ENCODE results near the gene DLK1. TPM values are rescaled to one million over a fixed set of nuclear protein-coding genes. Genes with fewer than 3 reads are reported as not detected.

The DLK1 gene
- total RNA-seq, 1 experiment from 2014 or later, result 3.3 TPM

DNA sequence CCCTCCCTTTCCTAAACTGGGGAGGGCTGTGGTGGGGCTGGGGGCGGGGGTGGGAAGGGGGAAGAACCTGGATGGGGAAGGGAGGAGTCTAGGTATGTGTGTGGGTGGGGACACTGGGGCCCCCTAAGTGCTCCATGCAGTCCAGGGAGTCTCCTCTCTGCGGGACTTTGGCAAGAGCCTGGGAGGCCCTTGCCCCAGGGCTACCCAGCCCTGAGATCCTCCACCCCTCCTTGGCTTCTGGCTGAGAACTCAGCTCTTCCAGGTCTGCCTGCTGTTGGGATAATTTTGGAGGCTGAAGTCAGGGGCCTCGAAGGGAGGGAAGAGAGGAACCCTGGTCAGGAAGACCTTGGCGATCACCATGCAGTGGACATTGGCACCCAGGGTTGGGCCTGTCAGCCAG, 2.2 kb upstream of the DLK1 start:
- no peak overlapping the region for H3K4me3 Mint-ChIP-seq
- DNase-seq (ENCODE audit: low spot score) (no peak), ATAC-seq (no peak)
- H3K27me3 Mint-ChIP-seq (ENCODE audit: low read depth), result peaks cover 74% of the 10 kb centered on the region
- ChIA-PET POLR2A (no interaction called here), CTCF (interaction anchor here (1.5 to 5.4 kb wide), 2 partner anchors 15 to 79 kb away, joined by 3 to 39 read pairs; no protein-coding TSS in a partner anchor)
- H3K4me1 Mint-ChIP-seq, result peaks cover 19% of the 10 kb centered on the region
- H3K27ac Mint-ChIP-seq, result no peak overlapping the region
- TF ChIP-seq, protein P1, sequence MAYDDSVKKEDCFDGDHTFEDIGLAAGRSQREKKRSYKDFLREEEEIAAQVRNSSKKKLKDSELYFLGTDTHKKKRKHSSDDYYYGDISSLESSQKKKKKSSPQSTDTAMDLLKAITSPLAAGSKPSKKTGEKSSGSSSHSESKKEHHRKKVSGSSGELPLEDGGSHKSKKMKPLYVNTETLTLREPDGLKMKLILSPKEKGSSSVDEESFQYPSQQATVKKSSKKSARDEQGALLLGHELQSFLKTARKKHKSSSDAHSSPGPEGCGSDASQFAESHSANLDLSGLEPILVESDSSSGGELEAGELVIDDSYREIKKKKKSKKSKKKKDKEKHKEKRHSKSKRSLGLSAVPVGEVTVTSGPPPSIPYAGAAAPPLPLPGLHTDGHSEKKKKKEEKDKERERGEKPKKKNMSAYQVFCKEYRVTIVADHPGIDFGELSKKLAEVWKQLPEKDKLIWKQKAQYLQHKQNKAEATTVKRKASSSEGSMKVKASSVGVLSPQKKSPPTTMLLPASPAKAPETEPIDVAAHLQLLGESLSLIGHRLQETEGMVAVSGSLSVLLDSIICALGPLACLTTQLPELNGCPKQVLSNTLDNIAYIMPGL (CRISPR knock-in tag; IDR thresholded peaks at IDR 0.05), result no peak
- TF ChIP-seq ZNF423 (CRISPR knock-in tag; IDR thresholded peaks at IDR 0.05) (no peak), CREM (CRISPR knock-in tag; IDR thresholded peaks at IDR 0.05) (no peak), NR2C2 (CRISPR knock-in tag; IDR thresholded peaks at IDR 0.05) (no peak), RORB (CRISPR knock-in tag; IDR thresholded peaks at IDR 0.05) (no peak), NR1H2 (CRISPR knock-in tag; IDR thresholded peaks at IDR 0.05) (no peak), ZNF121 (CRISPR knock-in tag; IDR thresholded peaks at IDR 0.05) (no peak), ZNF416 (CRISPR knock-in tag; IDR thresholded peaks at IDR 0.05) (no peak), EMX1 (CRISPR knock-in tag; IDR thresholded peaks at IDR 0.05) (no peak), ZNF232 (CRISPR knock-in tag; IDR thresholded peaks at IDR 0.05) (no peak), GABPB1 (CRISPR knock-in tag; IDR thresholded peaks at IDR 0.05) (no peak), ZBTB21 (CRISPR knock-in tag; IDR thresholded peaks at IDR 0.05; ENCODE audit: borderline replicate concordance) (no peak)
- TF ChIP-seq, protein P2, sequence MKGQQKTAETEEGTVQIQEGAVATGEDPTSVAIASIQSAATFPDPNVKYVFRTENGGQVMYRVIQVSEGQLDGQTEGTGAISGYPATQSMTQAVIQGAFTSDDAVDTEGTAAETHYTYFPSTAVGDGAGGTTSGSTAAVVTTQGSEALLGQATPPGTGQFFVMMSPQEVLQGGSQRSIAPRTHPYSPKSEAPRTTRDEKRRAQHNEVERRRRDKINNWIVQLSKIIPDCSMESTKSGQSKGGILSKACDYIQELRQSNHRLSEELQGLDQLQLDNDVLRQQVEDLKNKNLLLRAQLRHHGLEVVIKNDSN (CRISPR knock-in tag; IDR thresholded peaks at IDR 0.05), result no peak
- TF ChIP-seq, protein P3, sequence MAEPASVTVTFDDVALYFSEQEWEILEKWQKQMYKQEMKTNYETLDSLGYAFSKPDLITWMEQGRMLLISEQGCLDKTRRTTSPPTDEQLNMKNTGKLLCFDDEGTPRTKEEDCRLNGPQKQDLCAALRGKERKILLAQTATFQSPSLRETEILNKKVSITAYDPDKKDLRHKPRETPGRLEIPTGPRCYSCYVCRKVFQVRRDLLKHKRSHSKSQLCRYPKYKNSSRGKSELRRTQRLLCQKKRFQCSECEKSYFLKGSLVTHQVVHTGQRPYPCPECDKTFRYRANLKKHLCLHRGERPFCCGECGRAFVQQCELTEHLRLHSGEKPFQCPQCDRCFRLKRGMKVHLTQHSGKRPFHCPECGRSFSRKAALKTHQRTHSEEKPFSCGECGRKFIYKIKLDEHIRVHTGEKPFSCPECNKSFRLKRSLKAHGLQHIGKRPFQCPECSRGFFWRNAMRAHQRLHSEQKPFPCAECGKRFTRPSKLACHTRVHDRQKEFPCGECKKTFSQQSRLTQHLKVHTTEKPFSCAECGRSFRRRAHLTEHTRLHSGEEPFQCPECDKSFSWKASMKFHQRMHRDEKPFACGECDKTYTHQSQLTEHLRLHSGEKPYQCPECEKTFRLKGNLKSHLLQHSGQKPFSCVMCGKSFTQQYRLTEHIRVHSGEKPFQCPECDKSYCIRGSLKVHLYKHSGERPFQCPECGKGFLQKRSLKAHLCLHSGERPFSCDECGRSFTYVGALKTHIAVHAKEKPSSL (CRISPR knock-in tag; conservative IDR thresholded peaks at IDR 0.05), result no peak
- TF ChIP-seq, protein P4, sequence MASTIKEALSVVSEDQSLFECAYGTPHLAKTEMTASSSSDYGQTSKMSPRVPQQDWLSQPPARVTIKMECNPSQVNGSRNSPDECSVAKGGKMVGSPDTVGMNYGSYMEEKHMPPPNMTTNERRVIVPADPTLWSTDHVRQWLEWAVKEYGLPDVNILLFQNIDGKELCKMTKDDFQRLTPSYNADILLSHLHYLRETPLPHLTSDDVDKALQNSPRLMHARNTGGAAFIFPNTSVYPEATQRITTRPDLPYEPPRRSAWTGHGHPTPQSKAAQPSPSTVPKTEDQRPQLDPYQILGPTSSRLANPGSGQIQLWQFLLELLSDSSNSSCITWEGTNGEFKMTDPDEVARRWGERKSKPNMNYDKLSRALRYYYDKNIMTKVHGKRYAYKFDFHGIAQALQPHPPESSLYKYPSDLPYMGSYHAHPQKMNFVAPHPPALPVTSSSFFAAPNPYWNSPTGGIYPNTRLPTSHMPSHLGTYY (CRISPR knock-in tag; IDR thresholded peaks at IDR 0.05), result no peak
- TF ChIP-seq, protein P5, sequence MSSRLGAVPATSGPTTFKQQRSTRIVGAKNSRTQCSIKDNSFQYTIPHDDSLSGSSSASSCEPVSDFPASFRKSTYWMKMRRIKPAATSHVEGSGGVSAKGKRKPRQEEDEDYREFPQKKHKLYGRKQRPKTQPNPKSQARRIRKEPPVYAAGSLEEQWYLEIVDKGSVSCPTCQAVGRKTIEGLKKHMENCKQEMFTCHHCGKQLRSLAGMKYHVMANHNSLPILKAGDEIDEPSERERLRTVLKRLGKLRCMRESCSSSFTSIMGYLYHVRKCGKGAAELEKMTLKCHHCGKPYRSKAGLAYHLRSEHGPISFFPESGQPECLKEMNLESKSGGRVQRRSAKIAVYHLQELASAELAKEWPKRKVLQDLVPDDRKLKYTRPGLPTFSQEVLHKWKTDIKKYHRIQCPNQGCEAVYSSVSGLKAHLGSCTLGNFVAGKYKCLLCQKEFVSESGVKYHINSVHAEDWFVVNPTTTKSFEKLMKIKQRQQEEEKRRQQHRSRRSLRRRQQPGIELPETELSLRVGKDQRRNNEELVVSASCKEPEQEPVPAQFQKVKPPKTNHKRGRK (CRISPR knock-in tag; IDR thresholded peaks at IDR 0.05; ENCODE audit: borderline replicate concordance), result no peak
- TF ChIP-seq, protein P6, sequence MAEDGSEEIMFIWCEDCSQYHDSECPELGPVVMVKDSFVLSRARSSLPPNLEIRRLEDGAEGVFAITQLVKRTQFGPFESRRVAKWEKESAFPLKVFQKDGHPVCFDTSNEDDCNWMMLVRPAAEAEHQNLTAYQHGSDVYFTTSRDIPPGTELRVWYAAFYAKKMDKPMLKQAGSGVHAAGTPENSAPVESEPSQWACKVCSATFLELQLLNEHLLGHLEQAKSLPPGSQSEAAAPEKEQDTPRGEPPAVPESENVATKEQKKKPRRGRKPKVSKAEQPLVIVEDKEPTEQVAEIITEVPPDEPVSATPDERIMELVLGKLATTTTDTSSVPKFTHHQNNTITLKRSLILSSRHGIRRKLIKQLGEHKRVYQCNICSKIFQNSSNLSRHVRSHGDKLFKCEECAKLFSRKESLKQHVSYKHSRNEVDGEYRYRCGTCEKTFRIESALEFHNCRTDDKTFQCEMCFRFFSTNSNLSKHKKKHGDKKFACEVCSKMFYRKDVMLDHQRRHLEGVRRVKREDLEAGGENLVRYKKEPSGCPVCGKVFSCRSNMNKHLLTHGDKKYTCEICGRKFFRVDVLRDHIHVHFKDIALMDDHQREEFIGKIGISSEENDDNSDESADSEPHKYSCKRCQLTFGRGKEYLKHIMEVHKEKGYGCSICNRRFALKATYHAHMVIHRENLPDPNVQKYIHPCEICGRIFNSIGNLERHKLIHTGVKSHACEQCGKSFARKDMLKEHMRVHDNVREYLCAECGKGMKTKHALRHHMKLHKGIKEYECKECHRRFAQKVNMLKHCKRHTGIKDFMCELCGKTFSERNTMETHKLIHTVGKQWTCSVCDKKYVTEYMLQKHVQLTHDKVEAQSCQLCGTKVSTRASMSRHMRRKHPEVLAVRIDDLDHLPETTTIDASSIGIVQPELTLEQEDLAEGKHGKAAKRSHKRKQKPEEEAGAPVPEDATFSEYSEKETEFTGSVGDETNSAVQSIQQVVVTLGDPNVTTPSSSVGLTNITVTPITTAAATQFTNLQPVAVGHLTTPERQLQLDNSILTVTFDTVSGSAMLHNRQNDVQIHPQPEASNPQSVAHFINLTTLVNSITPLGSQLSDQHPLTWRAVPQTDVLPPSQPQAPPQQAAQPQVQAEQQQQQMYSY (CRISPR knock-in tag; IDR thresholded peaks at IDR 0.05), result no peak
- TF ChIP-seq, protein P7, sequence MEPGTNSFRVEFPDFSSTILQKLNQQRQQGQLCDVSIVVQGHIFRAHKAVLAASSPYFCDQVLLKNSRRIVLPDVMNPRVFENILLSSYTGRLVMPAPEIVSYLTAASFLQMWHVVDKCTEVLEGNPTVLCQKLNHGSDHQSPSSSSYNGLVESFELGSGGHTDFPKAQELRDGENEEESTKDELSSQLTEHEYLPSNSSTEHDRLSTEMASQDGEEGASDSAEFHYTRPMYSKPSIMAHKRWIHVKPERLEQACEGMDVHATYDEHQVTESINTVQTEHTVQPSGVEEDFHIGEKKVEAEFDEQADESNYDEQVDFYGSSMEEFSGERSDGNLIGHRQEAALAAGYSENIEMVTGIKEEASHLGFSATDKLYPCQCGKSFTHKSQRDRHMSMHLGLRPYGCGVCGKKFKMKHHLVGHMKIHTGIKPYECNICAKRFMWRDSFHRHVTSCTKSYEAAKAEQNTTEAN (CRISPR knock-in tag; IDR thresholded peaks at IDR 0.05), result no peak
- no peaks in the 10 kb centered on the region for H3K36me3 Mint-ChIP-seq
- H3K9me3 Mint-ChIP-seq, result no peaks in the 10 kb centered on the region
